Measurements from ENCODE around the gene KLK13.

Gene KLK13, protein sequence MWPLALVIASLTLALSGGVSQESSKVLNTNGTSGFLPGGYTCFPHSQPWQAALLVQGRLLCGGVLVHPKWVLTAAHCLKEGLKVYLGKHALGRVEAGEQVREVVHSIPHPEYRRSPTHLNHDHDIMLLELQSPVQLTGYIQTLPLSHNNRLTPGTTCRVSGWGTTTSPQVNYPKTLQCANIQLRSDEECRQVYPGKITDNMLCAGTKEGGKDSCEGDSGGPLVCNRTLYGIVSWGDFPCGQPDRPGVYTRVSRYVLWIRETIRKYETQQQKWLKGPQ

DNA sequence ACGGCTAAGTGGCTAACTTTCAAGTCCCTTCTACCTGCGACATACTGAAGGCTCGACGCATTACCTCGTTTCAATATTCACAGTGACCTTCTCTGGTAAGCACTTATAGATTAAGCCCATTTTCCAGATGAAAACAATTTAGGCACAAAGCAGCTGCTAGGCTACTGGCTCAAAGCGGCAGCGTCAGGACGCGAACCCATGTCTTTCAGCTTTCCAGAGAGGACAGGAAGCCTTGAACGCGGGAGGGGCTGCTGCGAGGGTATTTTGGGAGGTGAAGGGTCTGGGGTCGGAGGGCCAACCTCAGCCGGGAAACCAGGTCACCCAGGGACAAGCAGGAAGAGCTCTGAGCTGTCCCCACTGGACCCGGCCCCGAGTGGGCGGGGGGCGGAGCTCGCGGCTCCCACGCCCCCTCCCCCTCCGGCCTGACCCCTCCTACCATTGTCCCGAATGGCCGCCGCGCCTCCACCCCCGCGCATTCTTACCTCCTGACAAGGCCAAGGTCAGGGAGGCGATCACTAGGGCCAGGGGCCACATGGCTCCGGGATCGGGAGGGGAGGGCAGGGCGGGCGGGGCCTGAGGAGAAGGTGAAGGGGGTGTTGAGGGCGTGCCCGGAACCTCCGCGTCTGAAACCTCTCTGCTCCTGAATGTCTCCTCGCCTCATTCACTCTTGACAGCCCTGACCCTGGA is at the start of gene KLK13:
TSS of gene KLK13 (minus strand) at position 559 of the 687 bp plus-strand sequence. CDS start at position 534, 25 bp downstream.
- DNase-seq = no peak

DNA sequence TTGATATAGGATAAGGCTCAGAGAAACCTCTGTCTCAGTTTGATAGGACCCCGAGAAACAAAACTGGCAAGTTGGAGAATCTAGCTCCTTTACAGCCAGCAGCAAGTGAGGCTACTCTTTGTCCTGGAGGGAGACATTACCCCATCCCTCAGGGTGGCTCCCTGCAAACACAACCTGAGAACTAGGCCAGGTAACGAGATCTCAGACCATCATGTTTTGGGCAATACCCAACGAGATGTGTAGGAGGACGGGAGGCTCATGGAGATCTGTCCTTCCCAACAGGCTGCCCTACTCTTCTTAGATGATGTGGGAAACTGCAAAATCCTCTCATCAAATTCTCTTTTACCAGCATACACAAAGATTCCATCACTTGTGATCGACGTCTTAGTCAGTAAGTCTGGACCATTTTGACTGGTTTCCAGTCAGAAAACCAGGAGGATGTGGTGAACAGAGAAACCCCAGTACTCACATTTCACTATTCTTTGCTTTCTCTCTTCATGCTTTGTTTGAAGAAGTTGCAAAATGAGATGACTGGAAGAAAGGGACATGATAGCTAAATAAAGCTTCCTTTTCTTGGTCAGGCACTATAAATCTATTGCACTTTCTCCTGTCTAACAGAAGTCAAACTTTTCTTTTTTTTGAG is 49.3 kb upstream of the KLK13 start:
- no peak for DNase-seq

DNA sequence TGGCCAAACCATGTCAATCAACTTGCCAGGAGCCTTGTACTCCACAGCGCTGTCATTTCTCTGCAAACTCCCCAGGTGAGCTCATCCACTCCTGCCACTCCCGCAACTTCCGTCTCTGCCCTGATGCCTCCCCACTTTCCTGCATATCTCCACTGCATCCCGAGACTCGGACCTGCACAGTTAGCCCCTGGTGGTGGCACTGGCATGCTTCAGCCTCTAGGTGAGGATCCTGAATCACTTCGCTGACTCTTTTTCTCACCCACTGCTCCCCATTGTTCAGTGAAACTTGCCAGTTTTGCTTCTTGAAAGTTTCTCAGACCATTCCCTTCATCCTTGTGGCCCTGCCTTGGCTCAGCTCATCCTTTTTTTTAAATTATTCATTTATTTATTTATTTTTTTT is 46.7 kb upstream of the KLK13 start:
- no peak for DNase-seq

DNA sequence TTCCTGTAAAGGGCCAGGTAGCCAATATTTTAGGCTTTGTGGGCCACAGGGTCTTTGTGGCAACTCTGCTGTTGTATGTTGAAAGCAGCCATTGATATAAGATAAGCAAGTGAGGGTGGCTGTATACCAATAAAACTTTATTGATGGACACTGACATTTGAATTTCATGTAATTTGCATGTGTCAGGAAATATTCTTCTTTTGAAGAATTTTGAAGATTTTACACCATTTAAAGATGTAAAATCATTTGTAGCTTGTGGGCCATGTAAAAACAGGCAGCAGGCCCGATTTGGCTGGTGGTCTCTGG is 45.7 kb upstream of the KLK13 start:
- no peak for DNase-seq

DNA sequence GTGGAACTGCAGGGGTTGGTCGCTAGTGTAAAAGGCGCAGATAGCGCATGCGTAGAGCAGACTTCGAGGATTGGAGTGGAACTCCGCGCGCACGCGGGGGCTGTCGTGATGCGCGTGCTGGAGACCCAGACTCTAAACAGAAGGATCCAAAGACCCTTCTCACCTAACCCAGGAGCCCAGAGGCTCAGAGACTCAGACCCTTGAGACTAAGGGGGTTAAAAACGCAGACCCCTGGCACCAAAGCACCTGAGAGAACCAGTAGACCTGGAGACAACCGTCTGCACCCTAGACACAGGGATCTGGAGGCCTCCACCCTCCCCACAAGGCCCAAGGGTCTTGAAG is 43.9 kb upstream of the KLK13 start:
- DNase-seq = no peak

DNA sequence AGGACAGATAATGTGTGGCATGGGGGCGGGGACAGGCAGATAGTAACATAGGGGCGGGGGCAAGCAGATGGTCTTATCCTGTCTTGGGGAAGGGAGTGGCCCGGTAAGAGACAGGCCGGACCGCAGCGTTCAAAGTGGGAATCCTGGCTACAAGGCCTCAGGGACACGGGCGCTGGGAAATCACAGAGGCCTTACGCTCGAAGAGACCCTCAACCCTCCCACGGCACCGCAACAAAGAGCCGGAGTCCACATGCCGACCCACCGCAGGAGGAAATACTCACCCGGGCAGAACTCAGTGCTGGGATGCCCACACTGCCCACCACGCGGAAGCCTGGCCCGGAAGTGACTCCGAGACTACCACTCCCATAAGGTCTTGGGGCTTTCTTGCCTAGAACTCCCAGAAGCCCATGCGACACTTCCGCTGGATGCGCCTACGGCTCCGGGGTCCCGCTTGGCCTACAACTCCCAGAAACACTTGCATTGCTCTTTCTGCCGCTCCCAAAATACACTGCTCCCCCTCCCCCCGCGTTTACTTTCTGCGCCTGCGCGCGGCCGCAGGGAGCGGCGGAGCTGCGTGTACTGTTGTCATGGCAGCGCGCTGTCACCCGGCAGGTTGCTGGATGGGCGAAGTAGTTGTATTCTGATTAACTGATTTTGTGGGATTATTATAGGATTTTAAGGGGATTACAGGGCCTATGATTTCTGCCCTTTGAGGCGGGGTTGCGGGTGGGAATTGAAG is 43.3 kb upstream of the KLK13 start, which contains the start of gene CTU1:
TSS of gene CTU1 (minus strand) at position 344 of the 739 bp plus-strand sequence. CDS start 3,840 bp downstream, outside the sequence.
- DNase-seq = peak; percentile 85

DNA sequence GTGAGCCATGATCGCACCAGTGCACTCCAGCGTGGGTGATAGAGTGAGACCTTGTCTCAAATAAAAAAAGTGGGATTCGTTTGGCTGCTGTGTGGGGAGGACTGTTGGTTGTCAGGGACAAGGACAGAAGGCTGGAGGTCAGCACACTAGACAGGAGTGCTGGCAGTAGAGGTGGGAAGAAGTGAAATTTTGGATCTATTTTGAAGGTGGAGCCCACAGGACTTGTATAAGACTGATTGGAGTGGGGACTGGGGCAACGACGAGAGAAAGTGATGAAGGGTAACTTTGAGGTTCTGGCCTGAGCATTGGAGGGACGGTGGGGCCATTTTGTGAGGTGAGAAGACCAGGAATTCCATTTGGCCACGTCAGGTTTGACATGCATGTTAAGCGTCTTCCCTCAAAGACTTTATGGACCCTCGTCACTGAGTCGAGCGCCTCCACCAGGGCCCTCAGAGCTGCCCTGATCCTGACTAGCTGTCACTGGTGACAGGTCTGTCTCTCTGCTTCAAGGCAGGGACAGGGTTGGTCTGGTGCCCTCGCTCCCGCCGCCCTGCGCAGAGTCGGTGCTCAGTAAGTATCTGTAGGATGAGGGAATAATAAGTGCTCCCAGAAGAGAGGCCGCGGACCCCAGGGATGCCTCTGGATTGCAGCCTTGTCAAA is 42.6 kb upstream of the KLK13 start:
- no peak for DNase-seq

DNA sequence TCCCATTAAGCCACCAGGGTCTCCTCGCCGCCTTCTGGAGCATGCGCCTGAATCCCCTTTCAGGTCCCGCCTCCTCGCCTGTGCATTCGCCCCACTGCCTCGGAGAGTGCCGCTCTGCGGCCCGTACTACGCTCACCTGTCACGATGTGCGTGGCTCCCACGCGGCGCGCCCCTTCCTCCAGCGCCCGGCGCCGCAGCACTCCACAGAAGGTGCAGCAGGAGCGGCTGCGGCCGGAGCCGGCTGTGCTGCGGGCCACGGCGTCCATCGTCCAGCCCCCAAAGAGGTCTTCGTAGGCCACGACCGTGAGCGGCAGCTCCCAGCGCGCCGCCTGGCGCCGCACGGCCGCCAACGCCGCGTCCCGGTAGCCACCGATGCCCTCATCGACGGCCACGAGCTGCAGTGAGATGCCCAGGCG is 39.0 kb upstream of the KLK13 start:
- no peak for DNase-seq

DNA sequence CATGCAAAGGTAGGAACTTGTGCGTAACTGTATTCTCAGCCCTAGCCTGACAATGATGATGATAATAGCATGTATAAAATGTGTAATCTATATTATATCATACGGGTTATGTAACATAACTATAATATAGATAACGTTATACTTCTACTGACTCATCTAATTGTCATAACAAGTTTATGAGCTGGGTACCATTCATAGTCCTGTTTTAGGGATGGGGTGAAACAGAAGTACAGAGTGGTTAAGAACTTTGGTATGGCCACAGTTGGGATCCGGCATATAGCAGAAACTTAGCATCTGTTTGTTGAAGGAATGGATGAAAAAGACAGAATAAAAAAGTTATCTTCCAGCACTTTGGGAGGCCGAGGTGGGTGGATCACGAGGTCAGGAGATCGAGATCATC is 38.1 kb upstream of the KLK13 start:
- DNase-seq = no peak

DNA sequence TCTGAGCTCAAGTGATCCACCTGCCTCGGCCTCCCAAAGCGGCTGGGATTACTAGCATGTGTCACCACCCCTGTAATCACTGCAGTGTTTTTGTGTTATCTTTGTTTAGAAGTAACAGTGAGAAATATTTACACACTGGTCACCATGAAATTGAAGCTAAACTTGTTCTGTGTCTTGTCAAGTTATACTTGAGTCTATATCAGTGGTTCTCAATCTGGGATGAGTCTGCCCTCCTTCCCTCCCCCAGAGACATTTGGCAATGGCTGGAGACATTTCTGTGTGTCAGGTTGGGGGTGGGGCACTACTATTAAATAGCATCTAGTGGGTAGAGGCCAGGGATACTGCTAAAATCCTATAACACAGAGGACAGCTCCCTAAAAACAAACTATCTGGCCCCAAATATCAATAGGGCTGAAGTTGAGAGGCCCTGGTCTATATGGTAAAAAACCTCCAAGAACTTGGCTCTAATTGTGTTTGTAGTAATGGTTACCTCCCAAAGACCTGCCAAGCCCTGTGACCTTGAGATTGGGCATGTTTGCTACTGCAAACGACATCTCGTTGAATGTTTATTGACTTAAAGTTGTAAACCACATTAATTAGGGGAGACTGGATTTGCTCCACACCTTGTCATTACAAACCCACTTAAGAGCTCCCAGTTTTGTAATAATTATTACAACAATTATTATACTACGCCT is 36.4 kb upstream of the KLK13 start:
- no peak for DNase-seq

DNA sequence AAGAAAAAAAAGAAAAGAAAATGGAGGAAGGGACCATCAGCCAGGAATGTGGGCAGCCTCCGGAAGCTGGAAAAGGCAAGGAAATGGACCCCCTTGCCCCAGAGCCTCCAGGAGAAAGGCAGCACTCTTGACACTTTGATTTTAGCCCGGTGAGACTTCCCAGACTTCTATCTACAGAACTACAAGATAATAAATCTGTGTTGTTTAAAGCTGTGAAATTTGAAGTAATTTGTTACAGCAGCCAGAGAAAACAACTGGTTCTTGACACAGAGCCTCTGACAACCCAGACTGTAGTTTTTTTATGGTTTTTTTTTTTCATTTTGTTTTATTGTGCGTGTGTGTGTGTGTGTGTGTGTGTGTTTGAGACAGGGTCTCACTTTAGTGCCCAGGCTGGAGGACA is 35.7 kb upstream of the KLK13 start:
- no peak for DNase-seq

DNA sequence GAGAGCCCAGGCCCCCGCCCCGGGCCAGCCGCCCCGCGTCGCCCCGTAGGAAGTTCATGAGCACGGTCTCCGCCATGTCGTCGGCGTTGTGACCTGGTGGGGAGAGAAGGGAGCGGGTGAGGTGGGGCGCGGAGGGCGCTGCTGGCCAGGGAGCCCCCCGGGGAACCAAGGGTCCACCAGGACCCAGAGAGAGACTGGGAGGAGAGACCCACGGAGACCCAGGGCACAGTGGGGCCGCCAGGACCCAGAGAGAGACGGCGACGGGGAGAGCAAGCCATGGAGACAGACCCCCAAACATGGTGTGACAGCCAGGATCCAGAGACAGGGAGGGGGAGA is 34.1 kb upstream of the KLK13 start:
- DNase-seq = no peak

DNA sequence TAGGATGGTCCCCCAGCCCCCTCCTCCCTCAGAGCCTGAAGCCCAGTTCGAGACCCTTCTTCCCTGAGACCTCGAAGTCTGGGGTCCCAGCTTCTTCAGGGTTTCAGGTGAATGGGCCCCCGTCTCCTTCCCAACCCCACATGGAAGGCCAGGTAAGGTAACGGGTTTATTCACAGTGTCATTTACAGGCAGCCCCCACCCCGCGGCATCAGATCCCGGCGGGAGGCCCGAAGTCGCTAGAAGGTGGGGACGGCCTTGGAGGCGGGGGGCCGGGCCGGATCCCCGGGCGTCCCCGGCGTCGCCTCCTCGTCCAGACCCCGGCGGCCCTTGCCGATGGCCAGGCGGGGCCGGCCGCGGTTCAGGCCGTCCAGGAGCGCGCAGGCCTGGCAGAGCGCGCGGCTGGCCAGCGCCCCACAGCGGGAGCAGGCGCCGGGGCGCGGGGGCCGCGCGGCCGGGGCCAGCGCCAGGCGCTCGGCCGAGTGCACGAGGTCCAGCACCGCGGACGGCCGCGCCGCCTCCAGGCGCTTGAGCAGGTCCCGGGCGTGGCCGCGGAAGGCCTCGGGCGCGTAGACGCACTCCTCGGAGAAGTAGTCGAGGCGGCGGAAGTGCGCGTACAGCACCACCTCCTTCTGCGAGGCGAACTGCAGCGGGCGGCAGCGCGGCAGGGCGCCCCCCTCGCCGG is 33.6 kb upstream of the KLK13 start:
- no peak for DNase-seq

DNA sequence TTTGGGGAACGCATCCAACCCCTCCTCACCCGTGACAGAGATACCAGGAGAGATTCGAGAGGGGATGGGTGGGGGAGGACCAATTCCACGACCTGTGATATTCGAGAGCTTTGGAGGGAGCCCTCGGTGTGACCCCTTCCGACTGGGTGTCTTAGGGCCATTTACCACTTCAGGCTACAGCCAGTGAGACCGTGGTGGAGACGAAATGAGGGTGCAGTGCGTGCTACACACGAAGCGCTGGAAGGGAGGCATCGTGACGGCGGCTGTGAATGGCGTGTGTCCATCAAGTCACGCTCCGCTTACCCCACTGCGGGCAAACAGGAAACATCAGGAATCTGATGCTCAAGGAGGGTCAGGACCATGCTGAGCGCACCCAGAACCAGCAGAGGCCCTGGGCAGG is 32.9 kb upstream of the KLK13 start:
- no peak for DNase-seq

DNA sequence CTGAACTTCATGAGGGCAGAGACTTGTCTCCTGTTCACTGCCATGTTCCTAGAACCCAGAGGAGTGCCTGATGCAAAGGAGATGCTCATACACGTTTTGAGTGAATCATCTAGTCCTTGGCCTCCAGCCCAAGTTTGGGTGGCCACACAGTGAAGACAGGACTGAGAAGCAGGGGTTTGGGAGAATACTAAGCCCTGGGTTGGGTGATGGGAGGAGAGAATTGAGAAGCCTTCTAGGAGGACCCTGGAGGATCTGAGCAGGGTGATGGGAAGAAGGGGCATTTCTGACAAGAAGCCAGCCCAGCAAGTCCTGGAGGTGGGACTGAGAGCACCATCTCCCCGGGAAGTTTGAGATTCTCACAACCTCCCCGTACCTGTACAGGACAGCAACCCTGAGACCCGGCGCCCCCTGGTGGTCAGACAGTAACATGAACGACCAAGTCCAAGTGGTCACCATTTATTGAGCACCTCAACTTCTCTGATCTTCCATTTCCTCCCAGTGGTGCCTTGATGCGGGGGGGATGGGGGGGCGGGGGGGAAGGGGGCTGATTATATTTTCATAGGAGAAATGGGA is 32.4 kb upstream of the KLK13 start:
- DNase-seq = peak; percentile 73

DNA sequence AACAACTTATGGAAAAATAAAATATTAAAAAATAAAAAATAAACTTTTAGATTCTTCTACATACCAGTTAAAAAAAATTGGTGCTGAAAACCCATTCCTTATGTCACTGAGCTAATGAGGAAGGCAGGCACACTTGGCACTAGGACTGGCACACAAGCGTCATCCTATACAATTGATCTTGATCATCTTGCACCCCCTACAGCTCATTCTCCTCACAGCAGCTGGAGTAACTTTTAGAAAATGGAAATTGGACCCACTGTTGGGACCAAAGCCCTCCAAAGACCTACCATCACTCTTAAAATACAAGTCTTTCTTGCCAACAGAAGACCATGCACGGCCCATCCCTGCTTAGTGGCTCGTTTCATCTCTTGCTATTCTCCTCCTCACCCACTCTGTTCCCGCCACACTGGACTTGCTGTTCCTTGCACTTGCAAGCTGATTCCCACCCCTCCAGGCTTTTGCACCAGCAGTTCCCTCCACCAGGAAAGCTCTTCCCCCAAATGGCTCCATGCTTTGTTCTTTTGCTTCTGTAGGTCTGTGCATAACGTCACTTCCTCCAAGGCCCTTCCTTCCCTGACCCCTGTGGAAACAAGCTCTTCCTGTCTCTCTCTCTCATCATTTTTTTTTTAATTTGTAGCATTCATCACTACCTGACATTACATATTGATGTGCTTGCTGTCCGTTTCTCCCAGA is 31.7 kb upstream of the KLK13 start:
- DNase-seq = peak; percentile 49

DNA sequence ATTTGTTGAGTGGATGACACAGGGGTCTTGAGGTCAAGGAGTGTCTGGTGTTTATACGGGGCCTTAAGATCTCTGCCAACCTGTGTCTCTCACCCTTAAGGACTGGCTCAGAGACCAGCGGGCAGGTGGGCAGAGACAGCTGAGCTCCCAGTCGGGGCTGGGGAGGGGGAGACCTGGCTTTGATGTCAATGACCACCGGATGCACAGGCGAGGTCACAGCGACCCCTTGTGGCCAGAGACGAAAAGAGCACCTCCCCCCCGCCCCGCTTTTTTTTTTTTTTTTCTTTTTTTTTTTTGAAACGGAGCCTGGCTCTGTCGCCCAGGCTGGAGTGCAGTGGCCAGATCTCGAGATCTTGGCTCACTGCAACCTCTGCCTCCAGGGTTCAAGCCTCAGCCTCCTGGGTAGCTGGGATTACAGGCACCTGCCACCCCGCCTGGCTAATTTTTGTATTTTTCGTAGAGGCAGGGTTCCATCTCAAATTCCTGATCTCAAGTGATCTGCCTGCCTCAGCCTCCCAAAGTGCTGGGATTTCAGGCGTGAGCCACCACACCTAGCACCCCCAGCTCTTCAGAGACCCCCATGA is 29.9 kb upstream of the KLK13 start:
- DNase-seq = no peak

DNA sequence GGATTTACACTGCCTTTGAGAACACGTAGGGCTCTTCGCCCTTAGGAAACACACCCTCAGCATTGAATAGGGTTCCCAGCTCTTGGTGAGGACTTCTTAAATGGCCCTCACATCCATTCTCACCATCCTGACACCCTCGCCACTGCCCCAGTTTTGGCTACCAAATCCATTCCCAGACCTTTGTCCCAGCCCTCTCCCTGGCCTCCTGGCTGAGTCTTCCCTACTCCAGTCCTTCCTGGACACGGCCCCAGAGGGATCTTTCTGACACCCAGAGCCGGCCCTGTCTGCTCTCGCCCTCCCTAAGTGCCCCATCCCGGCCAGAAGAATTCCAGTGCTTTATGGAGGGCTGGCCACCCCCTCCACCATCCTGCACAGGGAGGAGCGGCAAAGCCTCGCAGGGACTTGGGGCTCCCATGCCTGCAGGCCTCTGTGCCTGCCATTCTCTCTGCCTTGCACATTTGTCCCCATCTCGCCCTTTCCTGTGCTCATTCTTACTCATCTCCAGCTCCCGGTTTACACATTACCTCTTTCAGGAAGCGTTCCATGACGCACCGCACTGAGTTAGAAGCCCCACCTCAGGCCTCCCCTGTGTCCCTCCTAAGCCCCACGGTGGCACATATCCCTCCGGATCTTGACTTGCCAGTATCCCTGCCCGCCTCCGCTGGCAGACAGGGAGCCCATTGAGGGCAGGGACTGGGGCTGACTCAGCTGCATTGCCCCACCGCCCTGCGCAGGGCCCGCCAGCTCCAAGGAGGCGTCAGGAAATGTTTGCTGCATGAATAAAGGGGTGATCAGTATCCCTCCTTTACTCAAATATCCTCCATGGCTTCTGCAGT is 28.8 kb upstream of the KLK13 start:
- no peak for DNase-seq

DNA sequence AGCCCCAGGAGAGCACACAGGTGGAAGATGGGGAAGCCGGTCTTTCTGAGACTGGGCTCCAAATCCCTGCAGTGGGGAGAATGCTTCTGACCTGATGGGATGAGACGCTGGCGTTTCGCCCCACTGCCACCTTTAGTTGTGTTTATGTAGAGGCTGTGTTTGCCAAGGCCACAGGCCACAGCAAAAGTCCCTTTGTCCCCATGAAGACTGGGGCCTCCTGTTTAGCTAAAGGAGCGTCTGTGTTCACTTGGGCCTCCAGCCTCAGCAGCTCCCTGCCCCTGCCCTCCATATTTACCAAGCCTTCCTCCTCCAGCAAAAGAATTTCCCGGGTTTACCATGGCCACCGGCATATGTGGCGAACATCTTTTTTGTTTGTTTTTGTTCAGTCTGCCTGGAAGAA is 28.2 kb upstream of the KLK13 start:
- DNase-seq = no peak

Measured in 8988T (cell line).